ENCODE measurements around the gene DGCR2.
"Not testable (repeated sequence)": the region's sequence is repeated elsewhere in the genome, so short reads cannot be mapped to it uniquely, and the experiment has no call there.

The DGCR2 gene

DNA sequence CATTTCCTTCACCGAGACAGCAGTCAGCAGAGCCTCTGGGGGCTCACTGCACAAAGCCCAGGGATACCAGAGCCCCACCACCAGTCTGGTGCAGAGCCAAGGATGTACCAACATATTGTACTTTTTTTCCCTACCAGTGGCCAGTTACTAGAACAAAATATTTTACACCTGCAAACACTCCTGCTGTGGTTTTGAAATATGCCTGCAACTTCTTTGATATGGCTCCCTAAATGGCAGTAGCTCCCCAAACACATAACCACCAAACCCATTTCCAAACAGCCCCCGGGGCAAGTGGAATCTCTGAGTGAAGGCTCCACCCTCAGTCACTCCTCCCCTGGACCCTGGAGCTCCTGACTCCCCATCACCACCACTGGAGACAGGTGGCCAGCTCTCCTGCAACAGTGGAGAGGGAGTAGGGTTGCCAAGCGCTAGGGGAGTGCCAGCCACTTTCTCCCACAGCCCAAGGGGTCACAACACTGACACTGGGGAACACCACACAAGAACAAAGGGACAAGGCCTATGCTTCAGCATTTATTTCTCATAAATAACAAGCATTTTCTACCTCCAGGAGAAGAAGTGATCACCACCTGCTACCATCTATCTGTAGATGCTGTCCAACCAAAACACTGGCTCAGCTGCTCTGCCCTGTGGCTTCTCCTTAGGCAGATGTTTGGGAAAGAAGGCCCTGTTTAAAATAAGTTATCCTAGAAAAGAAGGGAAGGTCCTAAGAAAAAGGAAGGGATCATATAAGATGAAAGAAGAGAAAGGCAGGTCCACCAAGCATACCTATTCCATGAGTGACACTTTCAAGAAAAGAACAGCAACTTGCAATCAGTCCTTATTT, 15.1 kb downstream of the DGCR2 start:
- DNase-seq: no peak

DNA sequence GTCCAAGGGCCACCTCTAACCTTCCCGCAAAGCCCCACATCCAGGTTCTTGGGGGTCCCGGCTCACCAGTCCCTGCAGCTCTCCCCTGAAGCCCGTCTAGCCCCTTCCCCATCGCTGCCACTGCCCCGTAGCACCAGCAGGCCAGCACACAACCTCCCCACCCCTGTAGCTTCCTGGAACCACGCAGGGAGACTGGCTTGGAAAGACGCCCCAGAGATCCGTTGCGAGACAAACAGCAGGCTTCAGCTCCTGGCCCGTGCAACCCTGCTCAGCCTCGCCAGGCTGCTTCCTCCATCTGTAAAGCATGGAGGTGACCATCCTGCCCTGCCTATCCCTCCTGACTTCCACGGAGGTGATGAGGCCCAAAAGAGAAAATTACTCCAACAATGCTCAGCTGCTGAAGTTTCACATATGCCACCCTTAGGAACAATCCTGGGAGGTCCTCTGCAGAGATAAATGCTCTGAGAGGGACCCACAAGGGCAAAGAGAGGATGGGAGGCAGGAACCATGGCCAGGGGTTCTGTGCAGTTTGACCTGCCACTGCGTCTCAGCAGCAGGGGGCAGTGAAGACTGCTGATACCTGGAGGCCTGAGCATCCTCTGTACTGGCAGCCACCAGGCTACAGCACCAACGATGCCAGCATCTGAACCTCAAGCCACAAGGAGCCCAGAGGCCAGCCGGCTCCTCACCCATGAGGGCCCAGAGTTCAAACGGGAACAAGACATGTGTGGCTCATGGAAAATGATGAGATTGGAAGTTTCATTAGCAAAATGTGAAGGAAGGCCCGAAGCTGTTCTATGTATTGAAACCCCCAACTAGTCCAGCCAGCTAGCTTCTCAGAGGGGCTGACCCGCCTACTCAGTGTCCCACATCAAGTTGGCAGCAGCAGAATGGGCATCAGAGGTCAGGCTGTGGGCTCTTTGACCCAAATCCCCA, 16.1 kb downstream of the DGCR2 start:
- DNase-seq: no peak

- DNase-seq: no peak
Measured at GRCh38 chr22:19105456-19105855, 16.8 kb downstream of the DGCR2 start.

- DNase-seq: no peak
Measured at GRCh38 chr22:19103880-19104821, 18.1 kb downstream of the DGCR2 start.

- no peak for DNase-seq
Measured at GRCh38 chr22:19098157-19098556, 24.1 kb downstream of the DGCR2 start.

DNA sequence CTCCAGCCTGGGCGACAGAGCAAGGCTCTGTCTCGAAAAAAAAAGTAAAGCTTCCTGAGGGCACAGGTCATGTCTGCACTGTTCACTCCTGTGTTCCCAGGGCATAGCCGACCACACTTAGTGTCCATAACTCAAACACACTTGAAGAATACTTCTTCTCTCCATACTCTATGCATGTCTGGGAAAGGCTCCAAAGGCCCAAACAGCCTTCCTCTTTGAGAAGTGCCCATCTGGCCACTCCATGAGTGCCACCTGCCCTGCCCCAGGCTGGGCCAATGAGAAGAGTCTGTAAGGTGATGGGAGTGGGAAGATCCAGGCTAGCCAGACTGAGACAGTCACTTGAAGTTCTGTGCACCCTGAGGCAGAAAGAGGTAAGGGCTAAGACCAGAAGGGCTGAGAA, 24.7 kb downstream of the DGCR2 start:
- no peak for DNase-seq

- DNase-seq: no peak
Measured at GRCh38 chr22:19096555-19096954, 25.7 kb downstream of the DGCR2 start.

DNA sequence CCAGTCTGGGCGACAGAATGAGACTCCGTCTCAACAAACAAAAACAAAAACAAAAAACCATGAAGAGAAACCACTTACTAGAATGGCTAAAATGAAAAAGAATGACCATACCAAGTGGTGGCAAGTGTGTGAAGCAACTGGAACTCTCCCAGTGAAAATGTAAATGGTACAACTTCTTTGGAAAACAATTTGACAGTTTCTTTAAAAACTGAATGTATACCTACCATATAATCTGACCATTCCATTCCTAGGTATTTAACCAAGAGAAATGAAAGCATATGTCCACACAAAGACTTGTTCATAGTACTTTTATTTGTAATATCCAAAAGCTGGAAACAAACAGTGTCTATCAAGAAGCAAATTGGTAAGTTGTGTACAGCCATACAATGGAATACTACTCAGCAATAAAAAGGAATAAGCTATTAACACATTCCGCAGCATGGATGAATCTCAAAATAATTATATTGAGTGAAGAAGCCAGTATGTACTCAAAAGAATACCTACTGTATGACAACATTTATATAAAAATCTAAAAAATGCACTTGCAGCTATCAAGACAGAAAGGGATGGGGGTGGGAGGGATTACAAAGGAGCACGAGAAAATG, 27.7 kb downstream of the DGCR2 start:
- DNase-seq: no peak

- DNase-seq: no peak
Measured at GRCh38 chr22:19092725-19093124, 29.5 kb downstream of the DGCR2 start.

- no peak for DNase-seq
Measured at GRCh38 chr22:19090586-19091127, 31.6 kb downstream of the DGCR2 start.

GRCh38 chr22:19090183-19090582, 32.0 kb downstream of the DGCR2 start:
- no peak for DNase-seq

GRCh38 chr22:19088866-19089595, 33.2 kb downstream of the DGCR2 start:
- no peak for DNase-seq

GRCh38 chr22:19086896-19087295, 35.3 kb downstream of the DGCR2 start:
- DNase-seq: no peak

- no peak for DNase-seq
Measured at GRCh38 chr22:19086417-19086816, 35.8 kb downstream of the DGCR2 start.

GRCh38 chr22:19085233-19085718, 36.9 kb downstream of the DGCR2 start:
- DNase-seq: peak; percentile 14

DNA sequence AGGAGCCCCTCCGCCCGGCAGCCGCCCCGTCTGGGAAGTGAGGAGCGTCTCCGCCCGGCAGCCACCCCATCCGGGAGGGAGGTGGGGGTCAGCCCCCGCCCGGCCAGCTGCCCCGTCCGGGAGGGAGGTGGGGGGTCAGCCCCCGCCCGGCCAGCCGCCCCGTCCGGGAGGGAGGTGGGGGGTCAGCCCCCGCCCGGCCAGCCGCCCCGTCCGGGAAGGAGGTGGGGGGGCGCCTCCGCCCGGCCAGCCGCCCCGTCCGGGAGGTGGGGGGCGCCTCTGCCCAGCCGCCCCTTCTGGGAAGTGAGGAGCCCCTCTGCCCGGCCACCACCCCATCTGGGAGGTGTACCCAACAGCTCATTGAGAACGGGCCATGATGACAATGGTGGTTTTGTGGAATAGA, 37.6 kb downstream of the DGCR2 start:
- DNase-seq: not testable (repeated sequence)

DNA sequence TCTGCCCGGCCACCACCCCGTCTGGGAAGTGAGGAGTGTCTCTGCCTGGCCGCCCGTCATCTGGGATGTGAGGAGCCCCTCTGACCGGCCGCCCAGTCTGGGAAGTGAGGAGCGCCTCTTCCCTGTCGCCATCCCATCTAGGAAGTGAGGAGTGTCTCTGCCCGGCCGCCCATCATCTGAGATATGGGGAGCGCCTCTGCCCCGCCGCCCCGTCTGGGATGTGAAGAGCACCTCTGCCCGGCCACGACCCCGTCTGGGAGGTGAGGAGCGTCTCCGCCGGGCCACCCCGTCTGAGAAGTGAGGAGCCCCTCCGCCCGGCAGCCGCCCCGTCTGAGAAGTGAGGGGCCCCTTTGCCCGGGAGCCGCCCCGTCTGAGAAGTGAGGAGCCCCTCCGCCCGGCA, 38.1 kb downstream of the DGCR2 start:
- not testable (repeated sequence) for DNase-seq

DNA sequence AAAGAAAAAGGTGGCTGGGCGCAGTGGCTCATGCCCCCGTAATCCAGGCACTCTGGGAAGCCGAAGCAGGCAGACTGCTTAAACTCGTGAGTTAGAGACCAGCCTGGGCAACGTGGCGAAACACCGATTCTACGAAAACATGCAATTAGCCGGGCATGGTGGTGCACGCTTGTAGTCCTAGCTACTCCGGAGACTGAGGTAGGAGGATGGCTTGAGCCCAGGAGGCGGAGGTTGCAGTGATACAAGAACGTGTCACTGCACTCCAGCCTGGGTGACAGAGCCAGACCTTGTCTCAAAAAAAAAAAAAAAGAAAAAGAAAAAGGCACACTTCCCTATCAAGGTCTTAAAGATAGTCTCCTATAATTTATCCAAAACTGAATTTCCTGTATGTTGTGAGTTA, 39.4 kb downstream of the DGCR2 start:
- DNase-seq: no peak

DNA sequence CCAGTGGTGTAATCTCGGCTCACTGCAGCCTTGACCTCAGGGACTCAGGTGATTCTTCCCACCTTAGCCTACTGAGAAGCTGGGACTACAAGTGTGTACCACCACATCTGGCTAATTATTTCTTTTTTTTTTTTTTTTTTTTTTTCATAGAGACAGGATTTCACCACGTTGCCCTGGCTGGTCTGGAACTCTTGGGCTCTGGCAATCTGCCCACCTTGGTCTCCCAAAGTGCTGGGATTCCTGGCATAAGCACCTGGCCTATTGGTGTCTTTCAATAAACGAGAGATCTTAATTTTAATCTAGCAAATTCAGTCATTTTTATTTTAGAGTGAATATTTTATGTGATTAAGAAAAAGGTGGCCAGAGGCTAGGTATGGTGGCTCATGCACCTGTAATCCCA, 40.1 kb downstream of the DGCR2 start:
- peak; percentile 18 for DNase-seq

- no peak for DNase-seq
Measured at GRCh38 chr22:19081351-19081750, 40.9 kb downstream of the DGCR2 start.

DNA sequence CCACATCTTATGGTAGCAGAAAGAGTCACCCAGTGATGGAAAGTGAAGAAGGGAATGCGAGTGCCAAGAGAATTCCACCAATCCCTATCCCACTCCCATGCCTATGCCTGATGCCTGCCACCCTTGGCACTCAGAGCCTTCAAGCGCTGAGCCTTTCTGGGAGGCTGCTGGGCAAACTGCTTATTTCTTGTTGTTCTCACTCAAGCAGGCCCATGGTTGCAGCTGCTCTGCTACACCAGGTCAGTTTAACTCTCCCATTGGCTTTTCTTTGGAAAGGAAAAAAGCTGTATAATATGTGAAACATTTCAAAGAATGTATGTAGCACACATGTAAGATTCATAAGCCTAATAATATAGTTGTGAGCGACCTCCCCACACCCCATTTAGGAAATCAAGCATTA, 41.4 kb downstream of the DGCR2 start:
- no peak for DNase-seq
